ENCODE data around the gene CTH.
"Not testable (repeated sequence)": the region's sequence is repeated elsewhere in the genome, so short reads cannot be mapped to it uniquely, and the experiment has no call there.

Gene CTH

DNA sequence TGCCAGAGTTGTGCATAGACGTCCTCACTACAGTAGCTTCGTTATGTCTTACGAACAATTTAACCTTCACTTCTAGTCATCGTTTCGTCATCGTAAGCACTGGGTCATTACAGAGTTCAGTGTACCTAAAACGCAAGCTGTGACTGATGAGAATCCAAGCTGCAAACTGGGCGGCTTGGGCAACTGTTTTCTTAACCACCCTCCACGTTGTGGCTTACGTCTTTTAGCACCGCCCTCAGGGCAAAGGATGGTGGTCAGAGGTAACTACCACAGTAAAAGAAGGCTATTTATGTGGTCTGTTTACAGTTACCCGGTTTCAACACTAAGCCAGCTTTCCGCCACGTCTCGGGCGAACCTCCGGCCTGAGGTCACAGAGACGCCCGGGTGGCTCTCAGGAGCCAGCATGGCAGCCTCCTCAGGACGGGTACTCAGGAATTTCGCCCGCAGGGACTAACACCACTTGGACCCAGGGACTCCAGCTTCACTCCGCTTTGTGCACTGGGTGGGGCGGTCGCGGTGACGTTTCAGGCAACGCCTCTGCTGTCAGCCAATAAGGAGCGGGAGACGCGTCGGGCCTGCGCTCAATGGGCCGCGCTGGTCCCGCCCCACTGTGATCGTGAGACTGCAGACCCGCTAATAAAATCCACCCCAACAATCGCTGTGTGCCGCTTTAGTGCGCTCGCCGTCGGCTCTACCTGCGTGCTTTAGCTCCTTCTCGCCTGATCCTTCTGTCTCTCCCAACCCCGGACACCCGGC is at the start of gene CTH:
Gene CTH (plus strand): TSS at position 665 of the 756 bp plus-strand sequence. CDS start 148 bp downstream, outside the sequence.
- peak; percentile 82 for DNase-seq (ENCODE audit: low read depth)

DNA sequence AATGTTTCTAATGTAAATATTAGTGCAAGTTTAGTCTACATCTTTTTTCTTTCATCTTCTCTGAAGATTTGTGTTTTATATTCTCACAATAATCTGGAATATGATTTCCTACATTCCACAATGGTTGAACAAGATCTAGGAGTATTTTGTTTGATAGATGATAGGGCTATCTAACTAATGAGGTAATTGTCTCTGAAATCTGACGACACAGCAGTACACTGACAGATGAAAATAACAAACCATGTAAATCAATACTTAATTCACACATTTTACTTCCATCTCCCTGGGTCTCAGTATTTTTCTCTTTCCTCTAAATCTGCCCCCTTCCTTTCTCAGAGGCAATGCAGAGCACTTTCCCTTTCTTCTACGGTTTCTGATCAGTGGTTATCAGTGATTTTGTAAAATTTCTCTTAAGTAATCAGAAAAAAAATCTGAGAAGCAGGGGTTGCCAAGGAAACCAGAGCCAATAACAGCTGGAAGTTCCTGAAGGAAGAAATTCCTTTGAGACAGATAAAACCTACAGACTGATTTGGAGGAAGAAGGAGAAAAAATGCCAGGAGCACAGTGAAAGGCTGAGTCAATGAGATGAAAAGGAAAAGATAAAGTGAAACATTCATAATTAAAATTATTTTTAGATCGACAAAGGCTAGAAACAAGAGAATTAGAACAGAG is 49.2 kb upstream of the CTH start:
- no peak for DNase-seq (ENCODE audit: low read depth)

- no peak for DNase-seq (ENCODE audit: low read depth)
Measured at GRCh38 chr1:70364439-70364838, 46.6 kb upstream of the CTH start.

- DNase-seq (ENCODE audit: low read depth): not testable (repeated sequence)
Measured at GRCh38 chr1:70366425-70366952, 44.6 kb upstream of the CTH start.

DNA sequence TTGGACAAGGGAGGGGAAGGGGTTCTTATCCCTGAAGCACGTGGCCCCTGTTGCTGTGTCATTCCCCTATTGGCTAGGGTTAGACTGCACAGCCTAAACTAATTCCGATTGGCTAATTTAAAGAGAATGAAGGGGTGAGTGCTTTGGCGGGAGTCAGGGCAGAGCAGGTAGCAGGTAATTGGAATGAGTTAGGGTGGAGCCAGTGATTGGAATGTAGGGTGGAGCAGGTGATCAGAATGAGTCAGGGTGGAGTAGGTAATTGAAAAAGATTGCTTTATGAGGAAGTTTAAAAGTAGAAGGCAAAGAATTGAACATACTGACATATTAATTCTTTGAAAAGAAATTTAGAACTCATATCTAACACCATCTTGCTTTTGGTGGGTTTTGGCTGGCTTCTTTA is 44.1 kb upstream of the CTH start:
- not testable (repeated sequence) for DNase-seq (ENCODE audit: low read depth)

- DNase-seq (ENCODE audit: low read depth): not testable (repeated sequence)
Measured at GRCh38 chr1:70367397-70367796, 43.7 kb upstream of the CTH start.

DNA sequence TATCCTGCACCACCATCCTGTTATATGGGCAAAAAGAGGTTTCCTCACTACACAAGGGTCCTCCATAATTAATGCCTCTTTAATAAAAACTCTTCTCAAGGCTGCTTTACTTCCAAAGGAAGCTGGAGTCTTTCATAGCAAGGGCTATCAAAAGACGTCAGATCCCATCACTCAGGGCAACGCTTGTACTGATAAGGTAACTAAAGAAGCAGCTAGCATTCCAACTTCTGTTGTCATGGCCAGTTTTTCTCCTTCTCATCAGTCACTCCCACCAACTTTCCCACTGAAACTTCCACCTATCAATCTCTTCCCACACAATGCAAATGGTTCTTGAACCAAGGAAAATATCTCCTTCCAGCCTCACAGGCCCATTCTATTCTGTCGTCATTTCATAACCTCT is 39.5 kb upstream of the CTH start:
- not testable (repeated sequence) for DNase-seq (ENCODE audit: low read depth)

DNA sequence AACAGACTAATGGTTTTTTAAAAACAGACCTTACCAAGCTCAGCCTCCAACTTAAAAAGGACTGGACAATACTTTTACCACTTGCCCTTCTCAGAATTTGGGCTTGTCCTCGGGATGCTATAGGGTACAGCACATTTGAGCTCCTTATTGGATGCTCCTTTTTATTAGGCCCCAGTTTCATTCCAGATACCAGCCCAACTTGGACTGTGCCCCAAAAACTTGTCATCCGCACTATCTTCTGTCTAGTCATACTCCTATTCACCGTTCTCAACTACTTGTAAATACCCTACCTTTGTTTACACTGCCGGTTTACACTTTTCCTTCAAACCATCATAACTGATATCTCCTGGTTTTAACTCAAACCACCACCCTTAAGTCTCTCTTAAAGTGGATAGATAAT is 38.6 kb upstream of the CTH start:
- no peak for DNase-seq (ENCODE audit: low read depth)

DNA sequence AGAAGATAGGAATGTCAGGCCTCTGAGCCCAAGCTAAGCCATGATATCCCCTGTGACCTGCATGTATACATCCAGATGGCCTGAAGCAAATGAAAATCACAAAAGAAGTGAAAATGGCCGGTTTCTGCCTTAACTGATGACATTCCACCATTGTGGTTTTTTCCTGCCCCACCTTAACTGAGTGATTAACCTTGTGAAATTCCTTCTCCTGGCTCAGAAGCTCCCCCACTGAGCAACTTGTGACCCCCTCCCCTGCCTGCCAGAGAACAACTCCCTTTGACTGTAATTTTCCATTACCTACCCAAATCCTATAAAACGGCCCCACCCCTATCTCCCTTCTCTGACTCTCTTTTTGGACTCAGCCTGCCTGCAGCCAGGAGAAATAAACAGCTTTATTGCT is 37.5 kb upstream of the CTH start:
- DNase-seq (ENCODE audit: low read depth): not testable (repeated sequence)

DNA sequence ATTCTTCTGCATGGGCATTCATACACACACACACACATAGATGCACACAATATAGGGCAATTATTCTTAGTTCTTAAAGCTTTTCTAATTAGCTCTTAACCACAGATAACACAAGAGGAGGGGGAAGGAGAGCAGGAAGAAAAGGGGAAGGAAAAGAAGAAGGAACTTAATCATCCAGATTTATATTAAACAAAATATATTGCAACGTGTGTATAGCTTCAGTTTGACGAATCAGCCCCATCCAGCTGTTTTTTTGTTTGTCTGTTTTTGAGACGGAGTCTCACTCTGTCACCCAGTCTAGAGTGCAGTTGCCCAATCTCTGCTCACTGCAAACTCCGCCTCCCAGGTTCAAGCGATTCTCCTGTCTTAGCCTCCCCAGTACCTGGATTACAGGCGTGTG is 34.9 kb upstream of the CTH start:
- DNase-seq (ENCODE audit: low read depth): no peak

- DNase-seq (ENCODE audit: low read depth): no peak
Measured at GRCh38 chr1:70382682-70383081, 28.4 kb upstream of the CTH start.

DNA sequence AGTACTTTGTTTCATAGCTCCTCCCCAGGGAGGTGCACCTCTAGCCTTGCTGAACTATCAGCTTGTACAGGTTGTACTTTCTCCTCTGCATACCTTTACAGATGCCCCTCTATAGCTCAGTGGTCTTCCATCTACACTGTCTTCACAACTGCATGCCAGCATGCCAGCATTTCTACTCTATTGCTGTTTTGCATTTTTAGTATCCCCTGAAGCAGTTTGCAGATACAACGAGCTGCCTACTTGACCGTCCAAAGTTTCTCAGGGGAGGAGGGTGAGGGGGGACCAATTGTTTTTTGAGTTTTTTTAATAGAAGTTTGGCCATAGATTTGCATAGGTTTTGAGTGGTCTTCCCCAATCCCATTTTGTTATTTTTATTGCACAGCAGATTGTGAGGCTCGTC is 27.6 kb upstream of the CTH start:
- DNase-seq (ENCODE audit: low read depth): no peak

GRCh38 chr1:70384542-70384941 is 26.5 kb upstream of the CTH start:
- DNase-seq (ENCODE audit: low read depth): no peak

GRCh38 chr1:70385477-70385876 is 25.6 kb upstream of the CTH start:
- no peak for DNase-seq (ENCODE audit: low read depth)

DNA sequence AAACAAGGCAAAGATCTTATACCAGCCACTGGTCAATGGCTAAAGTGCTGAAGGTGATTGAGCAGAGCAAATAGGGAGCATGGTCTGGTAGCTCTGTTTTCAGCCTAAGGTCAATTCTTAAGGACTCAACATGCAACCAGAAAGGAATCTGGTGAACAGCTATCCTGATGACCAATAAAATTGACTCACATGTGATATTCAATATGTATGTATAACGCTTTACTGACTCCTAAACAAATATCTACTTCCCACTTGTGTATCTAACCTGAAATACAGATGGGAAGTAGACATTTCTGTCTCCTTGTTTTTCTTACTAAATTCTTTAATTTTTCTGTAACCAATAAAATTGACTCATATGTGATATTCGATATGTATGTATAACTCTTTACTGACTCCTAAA is 24.9 kb upstream of the CTH start:
- DNase-seq (ENCODE audit: low read depth): no peak

DNA sequence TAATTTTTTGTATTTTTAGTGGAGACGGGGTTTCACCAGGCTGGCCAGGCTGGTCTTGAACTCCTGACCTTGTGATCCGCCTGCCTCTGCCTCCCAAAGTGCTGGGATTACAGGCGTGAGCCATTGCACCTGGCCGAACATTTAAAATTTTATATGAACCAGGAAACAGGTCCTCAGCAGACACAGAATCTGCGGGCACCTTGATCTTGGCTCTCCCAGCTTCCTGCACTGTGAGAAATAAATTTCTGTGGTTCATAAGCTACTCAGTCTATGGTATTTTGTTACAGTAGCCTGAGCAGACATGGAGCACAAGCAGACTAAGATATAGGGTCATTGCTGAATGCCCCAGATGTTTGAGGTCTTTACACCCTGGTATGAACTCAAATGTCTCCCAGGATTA is 23.6 kb upstream of the CTH start:
- no peak for DNase-seq (ENCODE audit: low read depth)

DNA sequence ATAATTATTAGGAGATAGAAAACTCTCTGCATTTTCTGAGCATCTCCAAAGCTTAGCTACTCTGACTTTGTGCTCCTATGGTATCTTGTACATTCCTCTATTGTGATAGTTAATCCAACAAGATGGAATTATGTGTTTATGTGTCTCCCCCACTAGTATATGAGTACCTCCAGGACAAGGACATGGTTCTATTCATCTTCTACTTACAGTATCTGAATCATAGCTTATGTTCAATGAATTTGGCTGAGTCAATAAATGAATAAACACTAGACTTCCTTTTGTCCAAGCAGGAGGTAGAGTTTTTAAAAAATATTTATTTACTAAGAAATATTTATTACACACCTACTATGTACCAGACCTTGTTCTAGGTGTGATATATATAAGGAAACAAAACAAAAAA is 18.4 kb upstream of the CTH start:
- DNase-seq (ENCODE audit: low read depth): no peak

- DNase-seq (ENCODE audit: low read depth): no peak
Measured at GRCh38 chr1:70396607-70397006, 14.5 kb upstream of the CTH start.

DNA sequence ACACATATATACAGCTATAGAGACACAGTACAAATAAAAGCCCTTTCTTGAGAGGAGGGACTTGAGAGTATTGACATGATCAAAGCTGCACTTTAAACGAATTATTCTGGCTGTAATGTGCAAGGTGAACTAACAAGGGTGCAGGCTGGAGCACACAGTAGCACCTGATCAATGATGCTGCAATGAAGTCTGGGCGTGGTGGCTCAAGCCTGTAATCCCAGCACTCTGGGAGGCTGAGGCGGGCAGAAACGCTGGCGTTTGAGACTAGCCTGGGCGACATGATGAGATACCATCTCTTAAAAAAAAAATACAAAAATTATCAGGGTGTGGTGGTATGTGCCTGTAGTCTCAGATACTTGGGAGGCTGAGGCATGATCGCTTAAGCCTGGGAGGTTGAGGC is 14.1 kb upstream of the CTH start:
- DNase-seq (ENCODE audit: low read depth): no peak

DNA sequence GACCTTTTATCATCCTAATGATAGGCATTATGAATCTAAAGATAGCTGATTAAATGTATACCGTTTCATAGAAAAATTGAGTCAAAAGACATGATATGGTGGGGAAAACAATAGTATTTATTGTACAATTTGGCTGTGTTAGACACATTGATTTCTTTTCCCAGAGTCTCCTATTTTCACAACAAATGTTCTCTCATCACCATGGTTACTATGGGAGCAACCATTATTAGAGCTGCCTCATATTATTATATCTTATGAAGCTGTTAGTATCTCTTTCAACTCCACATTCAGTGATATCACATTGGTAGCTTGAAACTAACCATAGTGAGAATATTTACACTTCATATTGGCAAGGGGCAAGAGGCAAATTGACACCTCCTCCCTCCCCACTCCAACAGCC is 10.7 kb upstream of the CTH start:
- DNase-seq (ENCODE audit: low read depth): no peak

- DNase-seq (ENCODE audit: low read depth): no peak
Measured at GRCh38 chr1:70401974-70402373, 9.1 kb upstream of the CTH start.

DNA sequence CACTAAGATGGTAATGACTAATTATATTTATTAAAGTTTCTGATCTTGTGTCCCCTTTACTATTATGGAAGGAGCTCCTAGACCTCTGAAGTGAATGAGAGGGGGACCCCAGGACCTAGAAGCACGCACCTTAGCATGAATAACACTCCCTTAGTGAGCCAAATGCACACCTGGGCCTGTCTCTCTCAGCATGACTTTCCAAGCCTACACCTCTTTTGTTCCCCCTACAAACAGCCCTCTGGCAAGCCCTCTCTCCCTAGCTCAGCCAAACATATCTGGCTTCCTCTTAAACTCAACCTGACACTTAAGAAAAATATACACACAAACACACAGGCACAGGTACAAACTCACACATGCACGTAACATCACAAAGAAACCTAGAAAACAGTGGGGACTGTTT is 7.3 kb upstream of the CTH start:
- DNase-seq (ENCODE audit: low read depth): no peak

DNA sequence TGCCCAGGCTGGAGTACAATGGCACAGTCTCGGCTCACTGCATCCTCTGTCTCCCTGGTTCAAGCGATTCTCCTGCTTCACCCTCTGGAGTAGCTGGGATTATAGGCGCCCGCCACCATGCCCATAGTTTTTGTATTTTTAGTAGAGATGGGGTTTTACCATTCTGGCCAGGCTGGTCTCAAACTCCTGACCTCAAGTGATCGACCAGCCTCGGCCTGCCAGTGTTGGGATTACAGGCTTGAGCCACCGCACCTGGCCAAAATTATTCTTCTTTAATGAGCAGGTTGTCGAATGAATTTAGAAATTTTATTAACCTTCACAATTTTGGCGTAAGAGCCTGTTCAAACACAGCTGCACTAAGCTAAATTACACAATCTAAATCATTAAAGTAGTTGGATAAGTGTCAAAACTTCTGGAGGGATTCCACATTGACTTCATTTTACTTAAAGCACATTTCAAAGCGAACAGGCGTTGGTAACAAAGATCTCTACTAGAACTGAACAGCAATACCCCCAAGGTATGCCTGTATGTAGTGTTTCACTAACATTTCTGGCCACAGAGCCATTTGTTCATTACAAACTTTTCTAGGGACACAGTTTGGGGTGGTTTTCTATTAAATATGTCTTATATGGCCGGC is 5.2 kb upstream of the CTH start:
- DNase-seq (ENCODE audit: low read depth): no peak

All from stimulated activated CD4-positive, alpha-beta T cell treated with anti-CD3 and anti-CD28 coated beads, Interleukin-2, amount 100 ng/mL, for 4 hours (primary cell).